Activated T-cell treated with anti-CD3 and anti-CD28 coated beads for 24 hours (primary cell): ENCODE measurements around the gene ZNF24.

ENCODE experiments used
- DNase-seq: peaks from one replicate; pipeline ENCODE4 v3.0.0-alpha.2; 2020; ENCODE audit warnings: low read depth

Gene ZNF24

GRCh38 chr18:35352778-35353177 is 8.6 kb upstream of the ZNF24 start:
- no peak for DNase-seq

- DNase-seq: no peak
Measured at GRCh38 chr18:35352283-35352682, 8.1 kb upstream of the ZNF24 start.

- no peak for DNase-seq
Measured at GRCh38 chr18:35348001-35348400, 3.8 kb upstream of the ZNF24 start.

GRCh38 chr18:35345950-35346349 is 1.7 kb upstream of the ZNF24 start:
- DNase-seq: no peak

DNA sequence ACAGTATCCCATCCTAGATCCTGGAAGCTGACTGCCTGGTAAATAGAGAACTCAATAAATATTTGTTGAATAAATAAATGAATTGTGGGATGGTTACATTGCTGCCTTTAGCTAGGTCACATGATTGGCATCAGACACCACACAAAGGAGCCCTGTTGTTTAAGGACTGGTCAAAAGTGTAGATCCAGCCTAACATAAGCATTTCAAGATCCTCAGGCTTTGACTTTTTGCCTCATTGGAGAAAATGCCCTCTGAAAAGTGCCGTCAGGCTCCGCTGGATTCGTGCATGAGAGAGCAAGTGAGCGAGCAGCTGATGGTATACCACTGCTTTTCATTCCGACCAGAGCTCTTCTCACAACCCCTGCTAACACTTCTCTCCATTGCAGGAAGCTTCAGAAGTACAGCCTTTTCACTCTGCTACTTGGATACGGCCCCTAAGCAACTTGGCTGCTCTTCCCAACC is 1.3 kb upstream of the ZNF24 start:
- no peak for DNase-seq

DNA sequence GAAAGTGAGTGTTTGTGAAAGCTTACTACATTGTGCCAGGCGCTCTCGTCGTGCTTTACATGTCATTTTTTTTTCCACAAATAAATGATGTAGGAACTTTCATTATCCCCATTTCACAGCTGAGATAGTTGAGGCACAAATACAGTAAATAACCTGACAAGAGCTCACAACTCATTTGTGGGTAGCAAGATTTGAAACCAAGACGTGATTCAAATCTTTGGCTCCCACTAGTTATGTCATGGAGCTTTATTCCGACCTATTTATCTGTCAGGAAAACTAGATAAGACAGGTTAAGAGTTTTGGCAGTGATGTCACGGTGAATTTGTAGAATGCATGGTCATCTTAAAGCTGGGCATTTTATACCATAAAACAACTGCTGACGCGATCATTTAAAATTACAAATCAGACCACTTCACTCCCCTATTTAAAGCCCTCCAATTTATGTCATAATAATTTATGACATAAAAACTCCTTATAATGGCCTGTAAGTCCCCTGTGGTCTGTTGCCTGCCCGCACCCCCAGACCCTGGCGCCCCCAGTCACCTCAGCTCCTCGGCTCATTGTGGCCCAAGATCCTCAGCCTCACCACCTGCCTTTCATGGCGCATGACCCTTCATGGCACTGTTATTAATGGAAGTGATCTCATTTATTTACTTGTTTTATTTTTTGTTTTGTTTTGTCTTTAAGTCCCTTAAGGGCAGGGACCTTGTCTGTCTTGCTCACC is 678 bp upstream of the ZNF24 start:
- DNase-seq: no peak

GRCh38 chr18:35343488-35343935 is 708 bp downstream of the ZNF24 start:
- DNase-seq: no peak

DNA sequence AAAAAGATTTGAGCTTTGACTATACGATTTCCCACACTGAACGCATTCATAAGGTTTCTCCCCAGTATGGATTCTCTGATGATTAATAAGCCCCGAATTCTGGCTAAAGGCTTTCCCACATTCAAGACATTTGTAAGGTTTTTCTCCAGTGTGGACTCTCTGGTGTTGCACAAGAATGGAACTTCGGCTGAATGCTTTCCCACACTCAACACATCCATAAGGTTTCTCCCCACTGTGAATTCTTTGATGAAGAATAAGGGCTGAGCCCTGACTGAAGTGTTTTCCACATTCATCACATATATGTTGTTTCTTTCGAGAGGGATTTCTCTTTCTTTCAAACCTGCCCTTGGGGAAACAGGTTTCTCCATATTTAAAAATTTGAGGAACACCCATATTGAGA is 6.9 kb downstream of the ZNF24 start:
- no peak for DNase-seq

- no peak for DNase-seq
Measured at GRCh38 chr18:35335866-35336265, 8.4 kb downstream of the ZNF24 start.

GRCh38 chr18:35334821-35335220 is 9.4 kb downstream of the ZNF24 start:
- DNase-seq: no peak

DNA sequence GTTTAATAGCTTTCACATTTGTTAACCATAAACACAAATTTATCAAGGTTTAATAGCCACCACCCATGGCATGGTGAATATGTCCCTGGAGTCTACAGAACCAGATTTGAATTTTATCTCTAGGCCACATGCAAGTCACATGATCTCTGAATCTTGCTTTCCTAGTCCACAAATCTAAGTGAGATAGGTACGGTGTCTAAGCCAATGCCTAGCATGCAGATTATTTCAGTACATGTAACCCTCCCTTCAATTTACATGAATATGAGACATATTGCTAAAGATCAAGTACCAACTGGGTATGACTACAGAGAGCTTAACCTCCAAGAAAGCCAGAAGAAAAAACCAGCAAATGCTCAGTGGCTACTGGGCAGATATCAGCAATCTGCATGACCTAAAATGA is 10.0 kb downstream of the ZNF24 start:
- no peak for DNase-seq

DNA sequence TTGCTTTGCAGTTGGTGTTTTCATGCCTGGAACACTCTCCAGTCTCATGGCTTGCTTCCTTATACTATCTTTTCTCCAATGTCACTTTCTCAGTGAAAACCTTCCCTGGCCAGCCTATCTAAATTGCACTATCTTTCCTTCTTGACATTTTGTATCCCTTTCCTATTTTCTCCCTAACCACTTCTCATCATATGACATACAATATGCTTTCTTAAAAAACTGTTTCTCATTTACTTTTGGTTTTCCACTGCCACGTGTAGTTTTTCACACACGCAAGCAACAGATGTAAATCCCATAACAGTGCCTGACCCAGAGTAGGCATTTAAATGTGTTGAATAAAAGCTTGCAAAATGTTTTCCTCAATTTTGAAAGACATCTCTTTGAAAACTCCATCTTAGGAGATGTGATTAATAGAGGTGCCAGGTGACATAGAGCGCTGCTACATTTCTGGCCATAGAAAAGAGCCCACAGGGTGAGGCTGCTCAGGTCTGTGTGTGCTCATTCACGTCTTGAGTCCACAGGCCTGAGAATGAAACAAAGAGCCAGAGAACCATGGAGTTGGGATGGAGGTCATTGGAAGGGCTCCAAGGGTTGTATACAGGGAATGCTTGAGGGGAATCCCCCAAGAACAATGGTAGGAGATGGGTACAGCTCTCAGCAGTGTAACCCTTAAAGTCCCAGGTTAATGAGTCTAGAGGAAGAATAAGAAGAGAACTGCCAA is 12.7 kb downstream of the ZNF24 start:
- no peak for DNase-seq

GRCh38 chr18:35328868-35329267 is 15.4 kb downstream of the ZNF24 start:
- no peak for DNase-seq

DNA sequence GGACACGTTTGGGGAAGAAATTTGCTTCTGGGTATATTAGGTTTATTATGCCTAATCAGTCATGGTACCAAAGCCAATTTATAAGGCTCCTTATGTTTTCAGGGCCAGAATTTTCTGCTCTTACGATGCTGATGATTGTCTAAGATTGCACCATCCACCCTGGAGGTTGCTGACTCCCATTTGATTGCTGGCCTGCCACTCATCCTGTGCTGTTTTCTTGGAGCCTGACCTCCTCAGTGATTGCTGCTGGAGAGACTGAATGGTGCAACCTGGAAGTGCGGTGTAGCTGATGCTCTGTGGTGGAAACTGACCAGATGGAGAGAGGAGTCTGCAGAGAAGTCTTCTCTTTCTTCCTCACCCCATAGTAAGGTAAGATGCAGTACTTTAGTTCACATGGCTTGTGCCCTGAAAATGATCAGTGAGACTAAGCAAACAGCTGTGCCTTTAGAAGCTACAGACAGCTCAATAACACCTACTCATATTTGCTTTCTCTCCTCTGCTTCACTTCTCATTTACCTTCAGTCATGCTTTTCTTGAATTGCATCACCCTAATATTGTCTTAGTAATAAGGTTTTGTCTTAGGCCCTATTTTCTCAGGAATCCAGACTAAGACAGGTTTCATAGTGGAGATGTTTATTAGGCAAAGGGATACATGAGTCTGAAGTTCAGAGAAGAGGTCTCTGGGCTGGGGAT is 17.4 kb downstream of the ZNF24 start:
- DNase-seq: no peak

DNA sequence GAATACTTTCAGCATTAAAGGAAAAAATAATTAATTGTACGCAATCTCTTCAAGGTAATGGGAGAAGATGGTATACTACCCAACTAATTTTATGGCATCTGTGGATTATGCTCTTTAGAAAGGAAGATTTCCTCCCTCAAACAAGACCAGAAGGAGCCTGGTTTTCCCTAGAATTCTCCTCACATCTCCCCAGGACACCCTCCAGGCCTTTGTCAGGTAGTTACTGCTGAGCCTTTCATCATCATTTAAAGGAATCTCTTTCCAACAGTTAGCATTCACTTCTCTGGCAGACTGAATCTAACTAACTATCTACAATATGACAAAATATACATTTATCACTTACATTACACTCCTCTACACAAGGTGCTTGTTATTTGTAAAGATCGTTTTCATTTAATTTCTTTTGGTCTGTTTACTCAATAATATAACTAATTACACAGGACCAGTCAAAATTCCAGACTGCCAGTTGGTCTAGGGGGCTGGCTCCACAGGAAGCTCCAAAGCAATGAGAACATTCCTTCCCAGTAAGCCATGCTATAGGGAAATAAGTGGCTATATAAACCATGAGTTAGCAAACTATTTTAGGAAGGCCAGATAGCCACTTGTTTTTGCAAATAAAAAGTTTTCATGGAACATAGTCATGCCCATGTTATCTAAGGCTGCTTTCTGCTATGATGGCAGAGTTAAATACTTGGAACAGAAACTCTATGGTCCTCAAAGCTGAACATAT is 19.1 kb downstream of the ZNF24 start:
- no peak for DNase-seq

DNA sequence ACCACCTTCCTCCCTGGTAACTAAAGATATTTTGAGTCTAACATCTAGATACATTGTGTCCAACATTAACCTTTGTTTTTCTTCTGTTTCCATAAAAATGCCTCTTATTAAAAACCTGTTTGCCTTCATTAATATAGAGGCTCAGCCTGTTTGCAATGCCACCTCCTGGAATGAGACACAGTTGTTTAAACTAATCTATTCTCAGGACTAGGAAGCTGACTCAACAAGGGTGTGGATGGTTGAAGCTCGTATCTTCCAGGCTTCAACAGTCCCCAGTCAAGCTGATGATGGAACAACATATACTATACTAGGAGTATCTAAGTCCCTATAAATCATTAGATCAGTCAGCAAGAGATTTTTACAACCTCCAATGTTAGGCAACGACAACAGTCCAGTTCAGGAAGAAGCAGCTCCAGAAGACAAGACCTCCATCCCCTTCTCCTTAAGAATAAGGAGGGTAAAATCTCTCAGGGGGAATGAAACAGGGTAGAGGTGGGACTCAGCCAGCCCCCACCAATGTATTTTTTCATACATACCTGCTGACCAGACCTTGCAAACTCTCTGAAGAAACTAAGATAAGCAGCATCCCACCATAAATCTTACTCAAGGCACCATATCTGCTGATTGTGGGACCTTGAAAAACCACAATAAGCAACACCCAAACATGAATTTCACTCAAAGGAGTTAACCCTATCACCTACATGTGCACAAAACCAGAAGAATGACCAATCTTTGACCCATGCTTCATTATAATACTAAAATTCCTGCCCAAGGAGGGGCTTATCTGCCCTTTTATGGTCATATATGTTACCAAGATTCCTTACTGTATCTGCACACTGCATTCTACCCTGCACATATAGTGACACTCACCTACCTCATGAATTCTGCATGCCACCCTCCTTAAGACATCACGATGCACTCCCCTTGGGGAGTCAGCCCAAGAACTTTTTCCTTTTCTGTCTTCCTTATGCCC is 21.4 kb downstream of the ZNF24 start:
- DNase-seq: no peak

- DNase-seq: no peak
Measured at GRCh38 chr18:35311496-35311895, 32.7 kb downstream of the ZNF24 start.

DNA sequence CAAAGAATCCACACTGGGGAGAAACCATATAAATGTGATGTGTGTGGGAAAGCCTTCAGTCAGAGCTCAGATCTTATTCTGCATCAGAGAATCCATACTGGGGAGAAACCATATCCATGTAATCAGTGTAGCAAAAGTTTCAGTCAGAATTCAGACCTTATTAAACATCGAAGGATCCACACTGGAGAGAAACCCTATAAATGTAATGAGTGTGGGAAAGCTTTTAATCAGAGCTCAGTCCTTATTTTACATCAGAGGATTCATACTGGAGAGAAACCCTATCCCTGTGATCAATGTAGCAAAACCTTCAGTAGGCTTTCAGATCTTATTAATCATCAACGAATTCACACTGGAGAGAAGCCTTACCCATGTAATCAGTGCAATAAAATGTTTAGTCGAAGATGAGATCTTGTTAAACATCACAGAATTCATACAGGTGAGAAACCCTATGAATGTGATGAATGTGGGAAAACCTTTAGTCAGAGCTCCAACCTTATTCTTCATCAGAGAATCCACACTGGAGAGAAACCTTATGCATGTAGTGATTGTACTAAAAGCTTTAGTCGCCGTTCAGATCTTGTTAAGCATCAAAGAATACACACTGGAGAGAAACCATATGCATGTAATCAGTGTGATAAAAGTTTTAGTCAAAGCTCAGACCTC is 37.5 kb downstream of the ZNF24 start:
- DNase-seq: no peak

DNA sequence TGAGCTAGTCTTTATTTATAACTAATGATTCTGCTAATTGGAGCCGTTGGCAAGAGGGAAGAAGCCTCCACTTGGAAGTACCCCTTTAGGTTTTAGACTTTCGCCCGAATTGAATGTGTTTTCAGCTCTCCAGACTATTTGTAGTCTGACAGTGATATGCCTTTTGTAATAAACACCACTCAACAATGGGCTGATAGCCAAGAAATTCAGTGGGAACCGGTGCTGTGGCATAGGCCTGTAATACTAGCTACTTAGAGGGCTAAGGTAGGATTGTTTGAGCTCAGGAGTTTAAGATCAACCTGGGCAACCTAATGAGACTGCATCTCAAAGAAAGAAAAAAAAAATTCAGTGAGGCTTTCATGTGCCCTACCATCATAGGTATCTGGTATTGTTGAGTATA is 40.6 kb downstream of the ZNF24 start:
- no peak for DNase-seq

DNA sequence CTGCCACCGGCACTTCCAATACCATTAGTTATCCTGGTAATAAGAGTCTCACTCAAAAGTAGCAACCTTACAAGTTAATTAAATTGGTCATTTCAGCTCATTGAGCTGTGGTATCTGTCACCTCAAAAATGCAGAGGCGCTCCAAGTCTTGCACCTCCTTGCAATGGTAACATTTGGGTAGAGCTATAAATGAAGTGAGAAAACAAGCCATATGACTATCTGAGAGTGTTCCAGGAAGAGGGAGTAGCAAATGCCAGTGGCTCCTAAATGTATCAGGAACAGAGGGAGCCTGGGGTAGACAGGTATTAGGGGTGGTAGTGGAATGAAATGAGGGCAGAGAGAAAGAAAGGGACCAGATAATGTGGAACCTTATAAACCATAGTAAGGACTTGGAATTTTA is 48.2 kb downstream of the ZNF24 start:
- DNase-seq: no peak

DNA sequence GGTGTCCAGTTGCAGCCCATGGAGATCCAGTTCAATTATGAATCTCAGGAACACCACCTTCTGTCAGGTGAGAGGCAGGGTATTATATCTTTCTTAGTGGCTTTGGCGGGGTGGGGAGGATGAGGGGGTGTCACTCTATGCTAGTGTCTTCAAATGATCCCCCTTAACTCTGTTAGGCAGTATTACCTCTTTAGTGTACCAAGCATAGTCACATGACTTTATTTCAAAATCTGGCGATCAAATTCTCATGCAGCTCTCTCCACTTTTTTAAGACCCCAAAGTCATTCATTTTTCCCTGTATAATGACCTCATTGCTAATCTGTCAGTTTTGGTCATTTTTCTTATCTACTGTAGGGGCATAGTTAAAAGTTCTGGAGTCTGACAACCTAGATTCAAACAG is 53.1 kb downstream of the ZNF24 start:
- DNase-seq: no peak
